A673 (cell line): Measurements from ENCODE around the gene SCARB1.

Experiments
- CTCF ChIP-seq: fragments of 300-800, 200-600 bp; sonication (generic); conservative IDR thresholded peaks from 2 replicates; pipeline ENCODE4 v1.5.1; 2017; ENCODE audit warnings: low read depth, mild to moderate bottlenecking, antibody characterized with exemption, low read length, moderate library complexity, mixed read lengths
- EZH2 ChIP-seq: fragments of 200-600 bp; sonication (generic); IDR thresholded peaks from 2 replicates; pipeline ENCODE4 v1.6.1; 2017; ENCODE audit warnings: borderline replicate concordance, low read depth, mild to moderate bottlenecking, mixed read lengths, antibody characterized with exemption, low read length; ENCODE audit not compliant: poor library complexity, severe bottlenecking

GRCh38 chr12:124853781-124854636, 9.7 kb downstream of the SCARB1 start:
- TF ChIP-seq CTCF, result no peak
- TF ChIP-seq EZH2, result no peak
